HEK293 (cell line): ENCODE data around the gene DCAF6.
A peak's percentile ranks its signal among the peaks of the same experiment; 100 is the strongest.

Experiments
- CTCF ChIA-PET: fragments of 350-600 bp; formaldehyde crosslinking; extraction: SDS; loops from one replicate; lab custom pipeline; 2021; ENCODE audit warnings: antibody characterized with exemption; lab: Yijun Ruan, JAX
- POLR2A ChIA-PET: fragments of 300-600 bp; formaldehyde crosslinking; extraction: SDS; loops from one replicate; lab custom pipeline; 2020; ENCODE audit warnings: antibody characterized with exemption, inconsistent platforms; lab: Yijun Ruan, JAX
- H3K27ac ChIP-seq: fragments of 200-500 bp; sonication (Bioruptor generic); 2 replicates; pipeline ENCODE4 v1.5.1; 2014; ENCODE audit warnings: low read depth, low read length, control low read depth, inconsistent platforms; ENCODE audit errors: extremely low read depth
- H3K36me3 ChIP-seq, 2 experiments: fragments of 200-500 bp in 1 of 2; sonication (Bioruptor generic) in 1 of 2; 1 replicate in 1 of 2; 2 replicates in 1 of 2; pipeline ENCODE4 v1.5.1; 2014 to 2017; ENCODE audit warnings: inconsistent platforms in 2 of 2, low read length in 2 of 2; ENCODE audit not compliant: control insufficient read depth in 2 of 2, insufficient read depth in 1 of 2
- H3K4me1 ChIP-seq: fragments of 200-500 bp; sonication (Bioruptor generic); 2 replicates; pipeline ENCODE4 v1.5.1; 2014; ENCODE audit warnings: mild to moderate bottlenecking, low read length, inconsistent platforms; ENCODE audit not compliant: control insufficient read depth, insufficient read depth
- H3K4me3 ChIP-seq: 2 replicates; pipeline ENCODE4 v1.5.1; 2011; ENCODE audit warnings: low read depth, mild to moderate bottlenecking, control low read depth, low read length, moderate library complexity
- H3K9me3 ChIP-seq: fragments of 200-500 bp; sonication (Bioruptor generic); 2 replicates; pipeline ENCODE4 v1.5.1; 2014; ENCODE audit warnings: low read depth, low read length, inconsistent platforms; ENCODE audit not compliant: control insufficient read depth, insufficient read depth
- PRDM1 ChIP-seq: fragments of 450-650 bp; formaldehyde crosslinking; IDR thresholded peaks from 2 replicates; pipeline ENCODE4; 2016; ENCODE audit warnings: missing biosample characterization, missing genetic modification characterization
- REST ChIP-seq: fragments of 450-650 bp; formaldehyde crosslinking; IDR thresholded peaks from 2 replicates; pipeline ENCODE4 v1.5.1; 2016; ENCODE audit warnings: missing biosample characterization, missing genetic modification characterization
- YY2 ChIP-seq: fragments of 450-650 bp; formaldehyde crosslinking; IDR thresholded peaks from 2 replicates; pipeline ENCODE4 v1.5.1; 2016; ENCODE audit warnings: missing biosample characterization, missing genetic modification characterization
- ZBTB11 ChIP-seq: fragments of 450-650 bp; formaldehyde crosslinking; conservative IDR thresholded peaks from 2 replicates; pipeline ENCODE4 v1.5.1; 2016; ENCODE audit warnings: low read depth, missing biosample characterization, missing genetic modification characterization
- ZBTB7A ChIP-seq: fragments of 450-650 bp; formaldehyde crosslinking; IDR thresholded peaks from 2 replicates; pipeline ENCODE4 v1.5.1; 2016; ENCODE audit warnings: low read depth, missing biosample characterization, missing genetic modification characterization
- ZEB2 ChIP-seq: fragments of 450-650 bp; formaldehyde crosslinking; IDR thresholded peaks from 2 replicates; pipeline ENCODE4 v1.5.1; 2016; ENCODE audit warnings: missing biosample characterization, missing genetic modification characterization
- ZIC2 ChIP-seq: fragments of 450-650 bp; formaldehyde crosslinking; IDR thresholded peaks from 2 replicates; pipeline ENCODE4 v1.5.1; 2016; ENCODE audit warnings: missing biosample characterization, missing genetic modification characterization
- ZNF175 ChIP-seq: fragments of 450-650 bp; formaldehyde crosslinking; IDR thresholded peaks from 2 replicates; pipeline ENCODE4 v1.5.1; 2016; ENCODE audit warnings: missing biosample characterization, missing genetic modification characterization
- ZNF248 ChIP-seq: fragments of 450-650 bp; formaldehyde crosslinking; IDR thresholded peaks from 2 replicates; pipeline ENCODE4 v1.5.1; 2017; ENCODE audit warnings: missing biosample characterization, missing genetic modification characterization
- ZNF26 ChIP-seq: fragments of 450-650 bp; formaldehyde crosslinking; IDR thresholded peaks from 2 replicates; pipeline ENCODE4 v1.5.1; 2016; ENCODE audit warnings: missing biosample characterization, missing genetic modification characterization
- ZNF335 ChIP-seq: fragments of 450-650 bp; formaldehyde crosslinking; conservative IDR thresholded peaks from 2 replicates; pipeline ENCODE4 v1.5.1; 2016; ENCODE audit warnings: missing biosample characterization, missing genetic modification characterization
- ZNF354C ChIP-seq: fragments of 450-650 bp; formaldehyde crosslinking; IDR thresholded peaks from 2 replicates; pipeline ENCODE4 v1.5.1; 2016; ENCODE audit warnings: missing biosample characterization, missing genetic modification characterization, low read depth, borderline replicate concordance
- ZNF501 ChIP-seq: fragments of 450-650 bp; formaldehyde crosslinking; IDR thresholded peaks from 2 replicates; pipeline ENCODE4 v1.5.1; 2016; ENCODE audit warnings: missing biosample characterization, missing genetic modification characterization
- ZNF510 ChIP-seq: fragments of 450-650 bp; formaldehyde crosslinking; IDR thresholded peaks from 2 replicates; pipeline ENCODE4 v1.5.1; 2018; ENCODE audit warnings: mild to moderate bottlenecking, missing genetic modification characterization, missing biosample characterization; ENCODE audit not compliant: insufficient replicate concordance
- ZNF660 ChIP-seq: fragments of 450-650 bp; IDR thresholded peaks from 2 replicates; pipeline ENCODE4 v1.5.1; 2018; ENCODE audit warnings: missing biosample characterization, mild to moderate bottlenecking, missing genetic modification characterization
- ZNF791 ChIP-seq: fragments of 450-650 bp; formaldehyde crosslinking; IDR thresholded peaks from 2 replicates; pipeline ENCODE4 v1.5.1; 2016; ENCODE audit warnings: missing biosample characterization, missing genetic modification characterization

DCAF6 gene

GRCh38 chr1:168088511-168089325, 152.2 kb downstream of the DCAF6 start:
- H3K9me3 ChIP-seq: no peaks in the 10 kb centered on the region
- H3K36me3 ChIP-seq: peaks cover 0 to 41% of the 10 kb centered on the region in 2 experiments; a peak in 1 of 3 replicates
- no peak overlapping the region for H3K27ac ChIP-seq
- CTCF ChIA-PET: interaction anchor here (0.5 to 0.6 kb wide), 2 partner anchors 170 to 1154 kb away, joined by 4 read pairs; no protein-coding TSS in a partner anchor
- TF ChIP-seq YY2 (tag by site-specific recombination) (no peak), ZNF791 (tag by site-specific recombination) (no peak), PRDM1 (no peak), ZBTB7A (no peak), ZNF26 (no peak), ZNF175 (tag by site-specific recombination) (no peak), ZNF510 (no peak), ZBTB11 (tag by site-specific recombination) (no peak), ZNF660 (tag by site-specific recombination) (no peak), ZNF501 (tag by site-specific recombination) (no peak), ZNF354C (tag by site-specific recombination) (no peak), ZNF248 (tag by site-specific recombination) (no peak), ZNF335 (no peak), ZEB2 (tag by site-specific recombination) (no peak)
- H3K4me1 ChIP-seq: no peaks in the 10 kb centered on the region
- no peak overlapping the region for H3K4me3 ChIP-seq
- POLR2A ChIA-PET: no interaction called here

- POLR2A ChIA-PET: no interaction called here
- Histone ChIP-seq H3K4me1 (no peaks in the 10 kb centered on the region), H3K4me3 (no peak overlapping the region), H3K27ac (no peak overlapping the region), H3K9me3 (no peaks in the 10 kb centered on the region), H3K36me3 (peaks cover 0 to 34% of the 10 kb centered on the region in 2 experiments; a peak in 1 of 3 replicates)
- CTCF ChIA-PET: interaction anchor here (0.6 kb wide), 1 partner anchor 1155 kb away, joined by 4 read pairs; no protein-coding TSS in a partner anchor
- no peak for TF ChIP-seq REST
- peak; percentile 40; the same call in 1 of the 2 replicates for TF ChIP-seq ZIC2 (tag by site-specific recombination)
These were observed 153.0 kb downstream of the DCAF6 start for GRCh38 chr1:168089326-168089978.
